Parathyroid adenoma (tissue), 2 donors: Measurements from ENCODE around the gene TTC39A.

Source experiments
- H2AFZ ChIP-seq: fragments of 300-600 bp; sonication (generic); one replicate; pipeline ENCODE4 v1.7.0; 2017; ENCODE audit warnings: antibody characterized with exemption, mild to moderate bottlenecking
- H3K27ac ChIP-seq: fragments of 300-600 bp; sonication (generic); one replicate; pipeline ENCODE4 v1.7.0; 2017
- H3K27me3 ChIP-seq: fragments of 300-600 bp; sonication (generic); one replicate; pipeline ENCODE4 v1.7.0; 2017; ENCODE audit warnings: low read length; ENCODE audit not compliant: control insufficient read depth, insufficient read depth
- H3K36me3 ChIP-seq: fragments of 300-600 bp; sonication (generic); one replicate; pipeline ENCODE4 v1.7.0; 2017; ENCODE audit warnings: low read length; ENCODE audit not compliant: control insufficient read depth, insufficient read depth
- H3K4me1 ChIP-seq: fragments of 300-600 bp; sonication (generic); one replicate; pipeline ENCODE4 v1.7.0; 2017; ENCODE audit warnings: control low read depth
- H3K4me2 ChIP-seq: fragments of 300-600 bp; sonication (generic); one replicate; pipeline ENCODE4 v1.7.0; 2017; ENCODE audit warnings: low read length
- H3K4me3 ChIP-seq: fragments of 300-600 bp; sonication (generic); one replicate; pipeline ENCODE4 v1.7.0; 2017; ENCODE audit warnings: low read depth, low read length
- H3K79me2 ChIP-seq: fragments of 300-600 bp; sonication (generic); one replicate; pipeline ENCODE4 v1.7.0; 2017; ENCODE audit warnings: control low read depth
- H3K9ac ChIP-seq: fragments of 300-600 bp; sonication (generic); one replicate; pipeline ENCODE4 v1.7.0; 2017; ENCODE audit warnings: mild to moderate bottlenecking
- H3K9me3 ChIP-seq: fragments of 300-600 bp; sonication (generic); one replicate; pipeline ENCODE4 v1.7.0; 2017; ENCODE audit warnings: low read length; ENCODE audit not compliant: control insufficient read depth
- TF ChIP-seq, protein P1 (sequence below): fragments of 300-600 bp; sonication (generic); IDR thresholded peaks from one replicate; pipeline ENCODE4 v1.7.0; 2017; ENCODE audit warnings: antibody characterized with exemption, mild to moderate bottlenecking
- donor health status: primary hyperparathyroidism.

Gene TTC39A

DNA sequence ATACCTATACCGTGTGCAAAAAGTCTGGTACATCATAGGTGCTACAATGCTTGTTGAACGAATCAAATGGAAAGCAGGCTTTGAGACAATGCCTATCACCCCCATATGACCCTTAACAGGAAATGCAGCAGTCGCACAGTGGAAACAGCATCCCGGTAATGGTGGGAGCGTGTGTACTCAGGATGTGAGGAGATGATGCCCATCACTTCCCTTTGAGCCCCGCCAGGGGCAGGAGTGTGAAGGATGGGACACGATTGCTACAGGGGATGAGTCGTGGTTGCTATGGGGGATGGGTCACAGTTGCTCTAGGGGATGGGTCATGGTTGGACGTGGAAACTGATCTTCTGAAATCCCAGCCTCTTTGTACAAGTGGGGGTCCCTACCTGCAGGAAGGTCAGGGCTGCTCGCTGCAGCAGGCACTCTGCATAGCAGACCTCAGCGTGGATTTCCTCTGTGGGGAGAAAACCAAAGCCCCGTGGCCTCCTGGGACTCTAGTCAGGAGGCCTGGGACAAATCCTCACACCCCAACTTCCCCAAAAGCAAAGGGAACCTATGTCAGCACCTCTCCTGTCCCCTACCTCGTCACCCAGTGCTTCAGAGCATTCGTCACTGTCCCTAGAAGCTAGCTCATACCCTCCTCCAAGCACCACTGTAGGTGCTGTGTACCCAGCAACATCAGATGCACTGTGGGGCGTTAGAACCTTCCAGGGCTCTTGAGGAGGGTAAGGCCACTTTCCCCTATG lies 19.3 kb downstream of the TTC39A start:
- Histone ChIP-seq H3K9me3 (no peaks in the 10 kb centered on the region), H2AFZ (no peak overlapping the region), H3K4me2 (no peak overlapping the region), H3K9ac (no peak overlapping the region), H3K27ac (no peak overlapping the region), H3K79me2 (no peaks in the 10 kb centered on the region), H3K4me1 (no peaks in the 10 kb centered on the region), H3K27me3 (no peaks in the 10 kb centered on the region), H3K36me3 (no peaks in the 10 kb centered on the region), H3K4me3 (no peak overlapping the region)
- TF ChIP-seq, protein P1, sequence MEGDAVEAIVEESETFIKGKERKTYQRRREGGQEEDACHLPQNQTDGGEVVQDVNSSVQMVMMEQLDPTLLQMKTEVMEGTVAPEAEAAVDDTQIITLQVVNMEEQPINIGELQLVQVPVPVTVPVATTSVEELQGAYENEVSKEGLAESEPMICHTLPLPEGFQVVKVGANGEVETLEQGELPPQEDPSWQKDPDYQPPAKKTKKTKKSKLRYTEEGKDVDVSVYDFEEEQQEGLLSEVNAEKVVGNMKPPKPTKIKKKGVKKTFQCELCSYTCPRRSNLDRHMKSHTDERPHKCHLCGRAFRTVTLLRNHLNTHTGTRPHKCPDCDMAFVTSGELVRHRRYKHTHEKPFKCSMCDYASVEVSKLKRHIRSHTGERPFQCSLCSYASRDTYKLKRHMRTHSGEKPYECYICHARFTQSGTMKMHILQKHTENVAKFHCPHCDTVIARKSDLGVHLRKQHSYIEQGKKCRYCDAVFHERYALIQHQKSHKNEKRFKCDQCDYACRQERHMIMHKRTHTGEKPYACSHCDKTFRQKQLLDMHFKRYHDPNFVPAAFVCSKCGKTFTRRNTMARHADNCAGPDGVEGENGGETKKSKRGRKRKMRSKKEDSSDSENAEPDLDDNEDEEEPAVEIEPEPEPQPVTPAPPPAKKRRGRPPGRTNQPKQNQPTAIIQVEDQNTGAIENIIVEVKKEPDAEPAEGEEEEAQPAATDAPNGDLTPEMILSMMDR: no peak

DNA sequence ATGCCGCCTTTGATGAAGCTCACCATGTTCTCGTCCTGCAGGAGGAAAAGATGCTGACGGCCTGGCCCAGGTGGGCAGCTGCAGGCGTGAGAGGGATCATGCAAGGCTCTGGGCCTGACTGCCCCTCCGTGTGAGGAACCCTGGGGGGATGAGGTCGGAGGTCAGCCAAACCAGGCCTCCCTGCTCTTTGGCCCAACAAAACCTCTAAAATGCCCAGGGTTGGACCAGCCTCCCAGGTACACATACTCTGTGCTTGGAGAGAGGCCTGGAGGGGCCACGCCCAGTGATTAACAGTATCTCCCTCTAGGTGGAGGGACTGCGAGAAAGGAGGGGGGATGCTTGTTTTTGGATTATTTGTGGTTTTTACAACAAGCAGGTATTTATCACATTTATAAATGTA lies 21.1 kb downstream of the TTC39A start:
- H3K36me3 ChIP-seq: no peaks in the 10 kb centered on the region
- H3K9me3 ChIP-seq: no peaks in the 10 kb centered on the region
- no peak overlapping the region for H3K27ac ChIP-seq
- no peak overlapping the region for H2AFZ ChIP-seq
- H3K27me3 ChIP-seq: no peaks in the 10 kb centered on the region
- H3K4me1 ChIP-seq: no peaks in the 10 kb centered on the region
- no peaks in the 10 kb centered on the region for H3K79me2 ChIP-seq
- H3K4me2 ChIP-seq: no peak overlapping the region
- no peak overlapping the region for H3K4me3 ChIP-seq
- TF ChIP-seq, protein P1: no peak
- no peak overlapping the region for H3K9ac ChIP-seq

DNA sequence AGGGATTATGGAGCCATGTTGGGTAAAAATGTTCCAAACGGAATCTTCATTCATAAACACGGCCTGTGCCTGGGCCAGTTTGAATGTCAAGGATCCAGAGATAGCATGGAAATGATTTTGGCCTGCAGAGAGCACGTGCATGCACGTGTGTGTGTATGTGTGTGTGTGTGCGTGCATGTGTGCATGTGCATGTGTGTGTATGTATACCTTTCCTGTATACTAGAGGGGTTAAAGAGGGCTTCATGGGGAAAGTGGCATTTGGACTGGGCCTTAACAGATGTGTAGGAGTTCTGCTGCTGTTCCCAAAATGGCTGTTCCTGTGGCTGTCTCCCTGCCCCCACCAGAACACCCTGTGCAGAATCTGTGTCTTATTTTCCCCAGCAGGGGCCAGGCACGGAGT lies 21.7 kb downstream of the TTC39A start:
- H3K9ac ChIP-seq: no peak overlapping the region
- H2AFZ ChIP-seq: no peak overlapping the region
- no peaks in the 10 kb centered on the region for H3K9me3 ChIP-seq
- no peaks in the 10 kb centered on the region for H3K4me1 ChIP-seq
- no peaks in the 10 kb centered on the region for H3K79me2 ChIP-seq
- no peak overlapping the region for H3K4me2 ChIP-seq
- H3K4me3 ChIP-seq: no peak overlapping the region
- H3K27me3 ChIP-seq: no peaks in the 10 kb centered on the region
- TF ChIP-seq, protein P1: no peak
- H3K36me3 ChIP-seq: no peaks in the 10 kb centered on the region
- no peak overlapping the region for H3K27ac ChIP-seq

DNA sequence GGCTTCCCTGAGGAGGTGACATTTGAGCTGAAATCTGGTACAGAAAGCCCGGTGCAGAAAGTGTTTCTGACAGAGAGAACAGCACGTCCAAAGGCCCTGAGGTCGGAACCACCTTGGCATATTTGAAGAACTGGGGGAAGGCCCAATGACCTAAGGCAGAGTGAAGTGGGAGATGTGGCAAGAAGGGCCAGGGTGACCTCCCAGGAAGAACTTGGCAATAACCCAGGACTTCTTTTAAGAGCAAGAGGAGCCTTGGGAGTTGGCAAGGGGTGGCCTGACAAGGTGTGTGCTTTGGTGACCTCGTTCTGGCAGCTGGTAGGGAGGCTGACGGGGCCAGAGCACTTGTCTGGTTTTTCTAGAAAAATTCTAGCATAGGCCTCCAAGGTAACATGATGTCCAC lies 23.4 kb downstream of the TTC39A start:
- H2AFZ ChIP-seq: no peak overlapping the region
- no peaks in the 10 kb centered on the region for H3K27me3 ChIP-seq
- H3K4me2 ChIP-seq: no peak overlapping the region
- H3K79me2 ChIP-seq: no peaks in the 10 kb centered on the region
- H3K9me3 ChIP-seq: no peaks in the 10 kb centered on the region
- no peaks in the 10 kb centered on the region for H3K36me3 ChIP-seq
- no peaks in the 10 kb centered on the region for H3K4me1 ChIP-seq
- TF ChIP-seq, protein P1: no peak
- no peak overlapping the region for H3K9ac ChIP-seq
- no peak overlapping the region for H3K27ac ChIP-seq
- no peak overlapping the region for H3K4me3 ChIP-seq

DNA sequence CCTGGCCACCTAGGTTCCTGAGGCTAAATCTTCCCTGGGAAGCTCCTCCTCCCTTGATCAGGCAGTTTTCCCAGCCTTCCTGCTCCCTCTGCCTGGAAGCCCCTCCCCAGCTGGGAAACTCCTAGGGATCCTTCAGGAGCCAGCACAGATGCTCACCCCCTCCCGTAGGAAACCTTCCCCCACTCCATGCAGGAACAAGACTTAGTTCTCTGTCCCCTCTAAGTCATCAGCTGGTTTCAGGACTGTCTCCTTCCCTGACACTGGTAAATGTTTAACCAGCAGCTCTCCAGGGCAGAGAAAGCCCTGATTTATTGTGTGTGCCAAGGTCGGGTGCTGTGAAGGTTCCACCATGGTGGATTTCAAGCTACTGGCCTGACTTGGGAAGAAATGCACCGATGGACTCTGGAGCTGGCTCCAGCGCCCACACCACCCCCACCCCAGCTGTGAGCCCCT lies 25.0 kb downstream of the TTC39A start:
- TF ChIP-seq, protein P1: no peak
- Histone ChIP-seq H3K4me2 (no peak overlapping the region), H3K4me1 (no peaks in the 10 kb centered on the region), H3K4me3 (no peak overlapping the region), H3K27me3 (no peaks in the 10 kb centered on the region), H3K36me3 (no peaks in the 10 kb centered on the region), H3K79me2 (no peaks in the 10 kb centered on the region), H3K9me3 (no peaks in the 10 kb centered on the region), H3K9ac (no peak overlapping the region), H3K27ac (no peak overlapping the region), H2AFZ (no peak overlapping the region)
